Smooth muscle cell (in vitro differentiated cells): Measurements from ENCODE around the gene RSPO1. TPM values are rescaled to one million over a fixed set of nuclear protein-coding genes. Genes with fewer than 3 reads are reported as not detected.

Source experiments
- DNase-seq: peaks from one replicate; lab custom pipeline; 2025; ENCODE audit not compliant: unreplicated experiment; lab: John Stamatoyannopoulos, UW
- H2AFZ ChIP-seq: fragments of 200-600 bp; sonication (generic); 2 replicates; pipeline ENCODE4 v1.6.0; 2016; ENCODE audit warnings: antibody characterized with exemption, low read depth, mild to moderate bottlenecking
- H3F3A ChIP-seq: fragments of 200-600 bp; sonication (generic); 2 replicates; pipeline ENCODE4 v1.6.0; 2017; ENCODE audit warnings: antibody characterized with exemption, low read depth
- H3K27ac ChIP-seq: fragments of 200-600 bp; sonication (generic); 2 replicates; pipeline ENCODE4 v1.5.1; 2016; ENCODE audit warnings: low read depth, mild to moderate bottlenecking
- H3K27me3 ChIP-seq: fragments of 200-600 bp; sonication (generic); 2 replicates; pipeline ENCODE4 v1.6.1; 2016; ENCODE audit warnings: low read depth, mild to moderate bottlenecking
- H3K36me3 ChIP-seq: fragments of 200-600 bp; sonication (generic); 2 replicates; pipeline ENCODE4 v1.5.1; 2016; ENCODE audit warnings: low read depth
- H3K4me1 ChIP-seq: fragments of 200-600 bp; sonication (generic); 2 replicates; pipeline ENCODE4 v1.5.1; 2016; ENCODE audit warnings: low read depth
- H3K4me2 ChIP-seq: fragments of 200-600 bp; sonication (generic); 2 replicates; pipeline ENCODE4 v1.6.0; 2016; ENCODE audit warnings: mild to moderate bottlenecking
- H3K4me3 ChIP-seq: fragments of 200-600 bp; sonication (generic); 2 replicates; pipeline ENCODE4 v1.5.1; 2016; ENCODE audit warnings: mild to moderate bottlenecking
- H3K79me2 ChIP-seq: fragments of 200-600 bp; sonication (generic); 2 replicates; pipeline ENCODE4 v1.6.0; 2016; ENCODE audit warnings: low read depth, mild to moderate bottlenecking
- H3K9ac ChIP-seq: fragments of 200-600 bp; sonication (generic); 2 replicates; pipeline ENCODE4 v1.6.0; 2016; ENCODE audit warnings: low read depth
- H3K9me3 ChIP-seq: fragments of 200-600 bp; sonication (generic); replicated peaks from 2 replicates; pipeline ENCODE4 v1.5.1; 2016; ENCODE audit warnings: low read depth
- H4K20me1 ChIP-seq: fragments of 200-600 bp; sonication (generic); 2 replicates; pipeline ENCODE4 v1.6.0; 2016; ENCODE audit warnings: low read depth
- CTCF ChIP-seq: fragments of 200-600 bp; sonication (generic); IDR thresholded peaks from 2 replicates; pipeline ENCODE4 v1.5.1; 2017; ENCODE audit warnings: borderline replicate concordance, mild to moderate bottlenecking, antibody characterized with exemption; ENCODE audit not compliant: insufficient read depth, poor library complexity, severe bottlenecking
- WGBS: methylation state at CpG from one replicate; pipeline ENCODE4 v1.1.7; 2016; ENCODE audit warnings: low lambda C conversion rate; 5-methylcytosine and 5-hydroxymethylcytosine counted together
- polyA plus RNA-seq: library from polyadenylated mRNA; unstranded; fragments of >200 nt; fragmentation: Nextera tagmentation; extraction: Ambion mirVana; gene quantifications from 2 replicates; pipeline ENCODE4 v1.2.1, GENCODE V29; 2016
- total RNA-seq: library from RNA; depleted of rRNA; stranded (reverse); fragments of >200 nt; gene quantifications from 2 replicates; pipeline ENCODE4 v1.2.3, GENCODE V29; 2014

Gene RSPO1
- total and polyA plus RNA-seq, 2 experiments from 2014 or later = not detected

- H3K36me3 ChIP-seq = no peaks in the 10 kb centered on the region
- WGBS = 79% methylated on average over 17 of the region's 17 CpGs
- no peaks in the 10 kb centered on the region for H3F3A ChIP-seq
- no peaks in the 10 kb centered on the region for H4K20me1 ChIP-seq
- H3K9ac ChIP-seq = no peak overlapping the region
- no peak overlapping the region for H2AFZ ChIP-seq
- TF ChIP-seq CTCF = no peak
- no peak overlapping the region for H3K4me3 ChIP-seq
- H3K4me2 ChIP-seq = no peak overlapping the region
- H3K9me3 ChIP-seq = no peaks in the 10 kb centered on the region
- H3K79me2 ChIP-seq = no peaks in the 10 kb centered on the region
- peaks cover 39% of the 10 kb centered on the region for H3K27me3 ChIP-seq
- DNase-seq = no peak
- H3K27ac ChIP-seq = no peak overlapping the region
- H3K4me1 ChIP-seq = peaks cover 8% of the 10 kb centered on the region
Measured at GRCh38 chr1:37667023-37667671, 32.5 kb upstream of the RSPO1 start.

- H3K4me2 ChIP-seq = no peak overlapping the region
- no peaks in the 10 kb centered on the region for H3K79me2 ChIP-seq
- WGBS = 92% methylated on average over 11 of the region's 11 CpGs
- no peak for DNase-seq
- H3K4me1 ChIP-seq = peaks cover 13% of the 10 kb centered on the region
- no peaks in the 10 kb centered on the region for H3F3A ChIP-seq
- no peak overlapping the region for H3K9ac ChIP-seq
- no peaks in the 10 kb centered on the region for H4K20me1 ChIP-seq
- H2AFZ ChIP-seq = no peak overlapping the region
- H3K27ac ChIP-seq = no peak overlapping the region
- H3K36me3 ChIP-seq = no peaks in the 10 kb centered on the region
- TF ChIP-seq CTCF = no peak
- H3K9me3 ChIP-seq = no peaks in the 10 kb centered on the region
- no peak overlapping the region for H3K4me3 ChIP-seq
- peaks cover 37% of the 10 kb centered on the region for H3K27me3 ChIP-seq
Measured at GRCh38 chr1:37666241-37666867, 31.7 kb upstream of the RSPO1 start.

- DNase-seq = no peak
- Histone ChIP-seq H3K27ac (no peak overlapping the region), H2AFZ (no peak overlapping the region), H4K20me1 (no peaks in the 10 kb centered on the region), H3K36me3 (no peaks in the 10 kb centered on the region), H3K27me3 (peaks cover 14% of the 10 kb centered on the region), H3K79me2 (no peaks in the 10 kb centered on the region), H3F3A (no peaks in the 10 kb centered on the region), H3K9ac (no peak overlapping the region), H3K4me1 (peaks cover 25% of the 10 kb centered on the region), H3K4me2 (no peak overlapping the region), H3K4me3 (no peak overlapping the region), H3K9me3 (no peaks in the 10 kb centered on the region)
- no peak for TF ChIP-seq CTCF
- WGBS = 57% methylated on average over 14 of the region's 14 CpGs
Measured at GRCh38 chr1:37663426-37664000, 28.8 kb upstream of the RSPO1 start.
